Pancreas (tissue), 10 donors: ENCODE data around the gene ABO. TPM values are rescaled to one million over a fixed set of nuclear protein-coding genes. Genes with fewer than 3 reads are reported as not detected.

Experiments
- ATAC-seq, 4 donors: fragments of 200-7000 bp; cut with Tn5 transposase; one replicate each; pipeline versions ENCODE4 v1.8.0 to v1.9.1; 2020; ENCODE audit warnings: mild to moderate bottlenecking in 4 of 4, moderate library complexity in 4 of 4
- DNase-seq, 6 donors: peaks; one replicate each; pipeline ENCODE4 v3.0.0-alpha.2; 2020
- FAIRE-seq: peaks from 2 replicates; lab custom pipeline; 2012; peaks lifted over from hg19 to GRCh38; lab: Jason Lieb, UNC
- H3K27ac ChIP-seq, 4 donors: fragments of 200-600 bp; sonication (generic); 1 replicate in 3 of 4; 2 replicates in 1 of 4; pipeline versions ENCODE4 v1.5.0 to v1.8.0; 2020
- H3K27me3 ChIP-seq, 4 donors: fragments of 200-600 bp; one replicate each; pipeline ENCODE4 v1.8.0; 2021
- H3K36me3 ChIP-seq, 3 donors: fragments of 200-600 bp; sonication (generic) in 1 of 3; one replicate each; pipeline versions ENCODE4 v1.5.0 to v1.8.0; 2020 to 2021
- H3K4me1 ChIP-seq, 3 donors: fragments of 200-600 bp; one replicate each; pipeline ENCODE4 v1.8.0; 2021
- H3K4me3 ChIP-seq, 4 donors: fragments of 200-600 bp; sonication (generic) in 2 of 4; one replicate each; pipeline versions ENCODE4 v1.5.0 to v1.8.0; 2020 to 2021
- H3K9me3 ChIP-seq, 4 donors: fragments of 200-600 bp; one replicate each; pipeline ENCODE4 v1.8.0; 2021
- WGBS, 2 donors: extraction: QIAGEN DNeasy Blood & Tissue Kit; methylation state at CpG; one replicate each; pipeline ENCODE4 v1.1.7; 2013; 5-methylcytosine and 5-hydroxymethylcytosine counted together
- intact Hi-C, 3 donors: fragments of 100-400 bp; cut with DNase I; formaldehyde crosslinking; loops; one replicate each; pipeline versions ENCODE4 v1.11.1 to v1.14.2; 2022
- polyA plus RNA-seq, 2 donors: library from polyadenylated mRNA; stranded (reverse); fragments of 200-250 nt; gene quantifications; one replicate each; pipeline ENCODE4 v1.2.3, GENCODE V29; 2013
- total RNA-seq, 6 donors: library from RNA; stranded (reverse); fragmentation: NEBNext Ultra II Directional in 4 of 6; extraction: Animal tissue kit (Norgen Biotek cat#: 25700) in 4 of 6; gene quantifications; one replicate each; pipeline versions ENCODE4 v1.2.1 to v1.2.4, GENCODE V29; 2021 to 2023
- TF ChIP-seq, protein P1 (sequence below), 4 donors: fragments of 200-600 bp; sonication (generic) in 3 of 4; IDR thresholded peaks; one replicate each; pipeline versions ENCODE4 v1.5.0 to v1.8.0; 2021; ENCODE audit warnings: antibody characterized with exemption in 4 of 4
- donor health status: healthy with polysubstance abuse.
- donor health status: DM: no; HTN: no; CAD: no; lungs with moderate emphysema.
- donor health status: DM: no; HTN: no; CAD: no.
- donor health status: control.
- donor health status: control.
- donor health status: Bipolar disorder and iron deficiency.
- donor health status: DM: yes; HTN: yes; CAD: no.
- donor health status: DM: no; HTN: no; CAD: no.
- donor health status: DM: no; HTN: no; CAD: no.
- donor health status: DM: yes; HTN: yes; CAD: no.

The ABO gene
- total and polyA plus RNA-seq, 8 donors, result 2.1 to 10.2 (median 5.4) TPM

DNA sequence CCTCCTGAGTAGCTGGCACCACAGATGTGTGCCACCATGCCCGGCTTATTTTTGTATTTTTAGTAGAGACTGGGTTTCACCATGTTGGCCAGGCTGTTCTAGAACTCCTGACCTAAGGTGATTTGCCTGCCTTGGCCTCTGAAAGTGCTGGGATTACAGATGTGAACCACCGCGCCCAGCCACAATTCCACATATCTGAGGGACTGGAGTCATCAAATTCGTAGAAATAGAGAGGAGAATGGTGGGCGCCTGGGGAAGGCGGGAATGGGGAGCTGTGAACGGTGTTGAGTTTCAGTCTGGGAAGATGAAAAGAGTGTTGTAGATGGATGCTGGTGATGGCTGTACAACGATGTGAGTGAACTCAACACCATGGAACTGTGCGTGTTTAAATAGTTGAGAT is 1.9 kb upstream of the ABO start:
- no peaks in the 10 kb centered on the region for H3K27me3 ChIP-seq
- DNase-seq (no peak), ATAC-seq (no peak), FAIRE-seq (no peak)
- H3K4me3 ChIP-seq, result no peak overlapping the region
- H3K4me1 ChIP-seq, result no peaks in the 10 kb centered on the region
- H3K36me3 ChIP-seq, result no peaks in the 10 kb centered on the region
- intact Hi-C loops, result no loop called here
- H3K9me3 ChIP-seq, result no peaks in the 10 kb centered on the region
- H3K27ac ChIP-seq, result no peak overlapping the region
- WGBS, 2 donors, result 84 to 86% methylated on average over 9 of the region's 9 CpGs
- TF ChIP-seq, protein P1, sequence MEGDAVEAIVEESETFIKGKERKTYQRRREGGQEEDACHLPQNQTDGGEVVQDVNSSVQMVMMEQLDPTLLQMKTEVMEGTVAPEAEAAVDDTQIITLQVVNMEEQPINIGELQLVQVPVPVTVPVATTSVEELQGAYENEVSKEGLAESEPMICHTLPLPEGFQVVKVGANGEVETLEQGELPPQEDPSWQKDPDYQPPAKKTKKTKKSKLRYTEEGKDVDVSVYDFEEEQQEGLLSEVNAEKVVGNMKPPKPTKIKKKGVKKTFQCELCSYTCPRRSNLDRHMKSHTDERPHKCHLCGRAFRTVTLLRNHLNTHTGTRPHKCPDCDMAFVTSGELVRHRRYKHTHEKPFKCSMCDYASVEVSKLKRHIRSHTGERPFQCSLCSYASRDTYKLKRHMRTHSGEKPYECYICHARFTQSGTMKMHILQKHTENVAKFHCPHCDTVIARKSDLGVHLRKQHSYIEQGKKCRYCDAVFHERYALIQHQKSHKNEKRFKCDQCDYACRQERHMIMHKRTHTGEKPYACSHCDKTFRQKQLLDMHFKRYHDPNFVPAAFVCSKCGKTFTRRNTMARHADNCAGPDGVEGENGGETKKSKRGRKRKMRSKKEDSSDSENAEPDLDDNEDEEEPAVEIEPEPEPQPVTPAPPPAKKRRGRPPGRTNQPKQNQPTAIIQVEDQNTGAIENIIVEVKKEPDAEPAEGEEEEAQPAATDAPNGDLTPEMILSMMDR (IDR thresholded peaks at IDR 0.05), result no peak

DNA sequence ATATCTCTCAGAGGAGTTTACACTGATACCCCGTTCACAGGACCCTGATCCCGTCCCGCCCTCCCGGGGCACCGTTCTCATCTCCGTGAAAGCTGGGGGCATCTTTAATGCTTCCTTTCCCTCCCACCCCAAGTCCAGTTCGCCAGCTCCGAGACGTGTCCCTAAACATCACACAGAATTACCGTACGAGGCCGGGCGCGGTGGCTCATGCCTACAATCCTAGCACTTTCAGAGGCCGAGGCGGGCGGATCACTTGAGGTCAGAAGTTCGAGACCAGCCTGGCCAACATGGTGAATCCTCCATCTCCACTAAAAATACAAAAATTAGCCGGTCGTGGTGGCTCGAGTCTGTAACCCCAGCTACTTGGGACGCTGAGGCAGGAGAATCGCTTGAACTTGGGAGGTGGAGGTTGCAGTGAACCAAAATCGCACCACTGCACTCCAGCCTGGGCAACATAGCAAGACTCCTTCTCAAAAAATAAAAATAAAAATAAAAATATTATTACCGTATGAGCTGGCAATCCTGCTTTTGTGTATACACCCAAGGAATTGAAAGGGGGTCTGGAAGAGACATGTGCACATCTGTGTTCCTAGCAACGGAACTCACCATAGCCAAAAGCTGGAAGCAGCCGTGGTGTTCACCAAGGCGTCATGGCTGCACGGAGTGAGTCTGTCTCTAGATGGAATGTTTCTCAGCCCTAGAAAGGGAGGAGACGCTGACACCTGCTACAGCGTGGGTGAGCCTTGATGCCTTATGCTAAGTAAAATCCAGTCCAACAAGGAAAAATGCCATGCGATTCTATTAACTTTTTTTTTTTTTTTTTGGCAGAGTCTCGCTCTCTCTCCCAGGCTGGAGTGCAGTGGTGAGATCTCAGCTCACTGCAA is 1.2 kb upstream of the ABO start:
- FAIRE-seq, result no peak
- no peak for ATAC-seq
- TF ChIP-seq, protein P1 (IDR thresholded peaks at IDR 0.05), result no peak
- intact Hi-C loops, result no loop called here
- Histone ChIP-seq H3K27me3 (no peaks in the 10 kb centered on the region), H3K27ac (peak overlapping the region in 1 of 4 donors; percentile 60), H3K36me3 (no peaks in the 10 kb centered on the region), H3K4me1 (no peaks in the 10 kb centered on the region), H3K9me3 (no peaks in the 10 kb centered on the region), H3K4me3 (peak overlapping the region in 3 of 4 donors; percentile 46 to 50 (median 46))
- 49 to 58% methylated on average over 28 to 33 of the region's 33 CpGs for WGBS, 2 donors
- DNase-seq, result no peak

DNA sequence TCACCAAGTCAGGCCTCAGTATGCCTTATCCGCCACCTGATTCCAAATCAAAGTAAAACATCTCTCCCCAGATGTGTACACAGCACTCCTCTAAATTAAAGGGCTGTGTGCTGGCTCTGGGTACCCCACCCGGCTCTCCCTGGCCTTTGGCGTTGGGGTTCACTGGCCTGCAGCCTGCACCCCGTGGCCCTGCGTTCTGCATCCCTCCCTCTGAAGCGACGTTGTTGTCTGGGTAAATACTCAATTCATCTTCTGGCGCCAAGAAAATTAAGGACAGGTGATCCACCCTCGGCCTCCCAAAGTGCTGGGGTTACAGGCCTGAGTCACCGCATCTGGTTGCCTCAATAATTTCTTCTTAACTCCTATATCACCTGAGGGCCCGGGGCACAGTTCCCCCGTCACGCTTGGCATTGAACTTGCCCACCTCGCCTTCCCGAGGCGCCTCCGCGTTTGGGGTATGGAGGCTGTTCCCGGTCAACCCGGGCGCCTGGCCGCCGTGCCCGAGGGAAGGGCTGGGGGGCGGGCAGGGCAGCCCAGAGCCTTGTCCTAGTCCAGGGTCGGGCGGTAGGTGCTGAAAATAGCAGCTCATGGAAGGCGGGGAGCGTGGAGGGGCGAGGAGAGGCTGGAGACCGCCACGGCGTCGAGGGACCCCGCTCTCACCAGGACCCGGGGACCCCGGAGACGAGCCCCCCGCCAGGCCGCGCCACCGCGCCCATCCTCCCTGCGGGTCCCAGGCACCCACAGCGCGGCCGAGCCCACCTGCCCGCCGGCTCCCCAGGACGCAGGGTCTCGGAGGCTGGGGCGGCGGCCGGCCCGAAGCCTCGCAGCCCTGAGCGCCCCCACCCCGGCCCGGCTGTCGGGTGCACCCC is 531 bp downstream of the ABO start:
- TF ChIP-seq, protein P1 (IDR thresholded peaks at IDR 0.05), result no peak
- Histone ChIP-seq H3K4me1 (peaks cover 0 to 5% (median 0%) of the 10 kb centered on the region in 3 donors), H3K36me3 (no peaks in the 10 kb centered on the region), H3K4me3 (peak overlapping the region; percentile 46 to 60 (median 48)), H3K27me3 (no peaks in the 10 kb centered on the region), H3K9me3 (no peaks in the 10 kb centered on the region), H3K27ac (peak overlapping the region in 2 of 4 donors; percentile 4 to 60)
- peak in 1 of 6 donors; percentile 26 for DNase-seq
- intact Hi-C loops, result no loop called here
- FAIRE-seq, result no peak
- peak; percentile 19 to 54 (median 46) for ATAC-seq
- 13 to 23% methylated on average over 51 to 60 of the region's 60 CpGs for WGBS, 2 donors

DNA sequence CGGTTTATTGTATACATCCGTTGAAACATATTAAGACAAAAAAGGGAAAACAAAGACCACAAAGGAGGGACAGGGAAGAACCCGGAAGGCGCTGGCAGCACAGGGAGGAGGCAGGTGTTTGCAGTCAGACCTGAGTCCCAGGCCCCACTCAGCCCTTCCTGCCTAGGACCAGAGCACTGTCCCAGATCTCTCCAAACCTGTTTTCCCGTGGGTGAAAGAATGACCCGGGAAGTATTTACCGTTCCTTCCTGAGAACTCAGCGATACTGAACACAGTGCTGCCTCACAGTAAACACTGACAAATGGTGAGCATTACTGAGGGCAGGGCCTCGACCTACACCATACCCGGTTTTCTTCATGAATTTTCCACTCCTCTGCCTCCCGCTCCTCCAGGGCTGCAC is 1.2 kb downstream of the ABO start:
- intact Hi-C loops, result no loop called here
- H3K4me1 ChIP-seq, result peaks cover 0 to 12% (median 0%) of the 10 kb centered on the region in 3 donors
- H3K9me3 ChIP-seq, result no peaks in the 10 kb centered on the region
- H3K36me3 ChIP-seq, result no peaks in the 10 kb centered on the region
- peak overlapping the region in 1 of 4 donors; percentile 60 for H3K27ac ChIP-seq
- peak overlapping the region in 2 of 4 donors; percentile 50 to 60 for H3K4me3 ChIP-seq
- ATAC-seq (peak in 2 of 4 donors; percentile 27 to 45), FAIRE-seq (no peak), DNase-seq (no peak)
- TF ChIP-seq, protein P1 (IDR thresholded peaks at IDR 0.05), result no peak
- 49 to 56% methylated on average over 11 of the region's 11 CpGs for WGBS, 2 donors
- no peaks in the 10 kb centered on the region for H3K27me3 ChIP-seq
